GM18499 (cell line): ENCODE results near the gene PPP1CB.

ENCODE experiments used
- ATAC-seq: cut with Tn5 transposase; IDR thresholded peaks from one replicate; pipeline ENCODE4 v1.9.1; 2021; ENCODE audit warnings: moderate number of reproducible peaks; ENCODE audit not compliant: insufficient read depth, unreplicated experiment

The PPP1CB gene

GRCh38 chr2:28838971-28839370 is 87.3 kb downstream of the PPP1CB start:
- ATAC-seq, result no peak

- no peak for ATAC-seq
These were observed 90.4 kb downstream of the PPP1CB start for GRCh38 chr2:28842042-28842441.
